K562 (cell line): ENCODE results near the gene CCDC13.

Source experiments
- BCLAF1 ChIP-seq, 2 experiments: fragments of 450-650 bp in 1 of 2; IDR thresholded peaks; 2 replicates each; pipeline ENCODE4 v1.6.1; 2011 to 2017; ENCODE audit warnings: low read depth in 2 of 2, antibody characterized with exemption in 1 of 2, borderline replicate concordance in 1 of 2, low read length in 1 of 2, mild to moderate bottlenecking in 1 of 2, mixed read lengths in 1 of 2; ENCODE audit not compliant: control insufficient read depth in 1 of 2
- EP400 ChIP-seq: fragments of 450-650 bp; IDR thresholded peaks from 2 replicates; pipeline ENCODE4 v1.6.1; 2017; ENCODE audit warnings: antibody characterized with exemption, mild to moderate bottlenecking, moderate library complexity
- ETS1 ChIP-seq: conservative IDR thresholded peaks from 2 replicates; pipeline ENCODE4 v1.6.1; 2011; ENCODE audit warnings: low read depth, mild to moderate bottlenecking, low read length; ENCODE audit not compliant: control insufficient read depth
- JUN ChIP-seq, 2 experiments: sonication (generic) in 1 of 2; formaldehyde crosslinking in 1 of 2; IDR thresholded peaks; 2 replicates each; pipeline versions ENCODE4 v1.6.1 to v1.8.0; 2012 to 2022; ENCODE audit warnings: borderline replicate concordance in 2 of 2, mild to moderate bottlenecking in 2 of 2, improper control_type of control experiment in 1 of 2, low read depth in 1 of 2, low read length in 1 of 2, missing genetic modification reagents in 1 of 2
- POLR2A ChIP-seq: fragments of 450-650 bp; conservative IDR thresholded peaks from 2 replicates; pipeline ENCODE4 v1.6.1; 2016
- ZNF75A ChIP-seq: fragments of 450-650 bp; formaldehyde crosslinking; IDR thresholded peaks from 2 replicates; pipeline ENCODE4 v1.4.0; 2020; ENCODE audit warnings: mild to moderate bottlenecking

DNA sequence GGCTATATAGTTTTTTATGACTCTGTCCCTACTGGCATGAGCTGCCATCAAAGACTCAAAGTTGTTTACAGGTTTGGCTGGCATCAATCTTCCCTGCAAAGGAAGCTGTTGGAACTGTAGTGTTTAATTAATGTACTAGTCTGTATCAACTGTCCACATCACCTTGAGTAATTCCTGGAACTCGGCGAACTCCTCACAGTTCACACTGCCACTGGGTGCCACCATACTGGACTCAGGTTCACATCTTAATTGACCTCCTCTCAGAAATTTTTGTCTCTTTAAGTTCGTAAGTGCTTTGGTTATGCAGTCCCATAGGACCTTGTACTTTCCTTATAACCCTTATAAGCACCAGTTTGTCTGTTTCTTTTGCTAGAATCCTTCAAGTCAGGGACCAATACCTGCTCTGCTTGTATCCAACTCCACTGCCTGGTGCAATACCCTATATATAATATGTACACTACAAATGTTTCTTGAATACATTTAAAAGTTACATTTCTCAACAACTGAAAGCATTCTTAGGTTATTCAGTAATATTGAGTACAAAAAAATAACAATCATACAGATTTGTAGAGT is 28.1 kb upstream of the CCDC13 start:
- no peak for TF ChIP-seq BCLAF1 (IDR thresholded peaks at IDR 0.05; ENCODE audit: borderline replicate concordance in 1 of 2, control insufficient read depth in 1 of 2, low read depth in 2 of 2, low read length in 1 of 2)
- TF ChIP-seq POLR2A: no peak
- TF ChIP-seq EP400: no peak
- TF ChIP-seq ZNF75A (CRISPR knock-in tag): no peak
- TF ChIP-seq ETS1: no peak
- TF ChIP-seq JUN (IDR thresholded peaks at IDR 0.05; ENCODE audit: borderline replicate concordance, low read depth, low read length): no peak
- no peak for TF ChIP-seq JUN (CRISPR knock-in tag; IDR thresholded peaks at IDR 0.05; ENCODE audit: borderline replicate concordance)
